GM12878 (cell line): ENCODE data around the gene ZC3H6. TPM values are rescaled to one million over a fixed set of nuclear protein-coding genes. Genes with fewer than 3 reads are reported as not detected.

ENCODE experiments used
- ATF2 ChIP-seq: IDR thresholded peaks from 2 replicates; pipeline ENCODE4 v1.6.1; 2012; ENCODE audit warnings: low read length, inconsistent platforms
- BACH1 ChIP-seq: fragments of 450-650 bp; IDR thresholded peaks from 2 replicates; pipeline ENCODE4 v1.6.1; 2017; ENCODE audit warnings: mild to moderate bottlenecking, borderline replicate concordance
- BCL11A ChIP-seq: IDR thresholded peaks from 2 replicates; pipeline ENCODE4 v1.6.1; 2011; ENCODE audit warnings: low read depth, low read length
- BMI1 ChIP-seq: fragments of 450-650 bp; IDR thresholded peaks from 2 replicates; pipeline ENCODE4 v1.6.1; 2016; ENCODE audit warnings: mild to moderate bottlenecking, moderate library complexity, borderline replicate concordance
- BRCA1 ChIP-seq: IDR thresholded peaks from 2 replicates; pipeline ENCODE4 v1.6.1; 2011; ENCODE audit warnings: low read depth, low read length, improper control_type of control experiment
- CHD1 ChIP-seq: IDR thresholded peaks from 2 replicates; pipeline ENCODE4 v1.6.1; 2012; ENCODE audit warnings: low read depth, low read length, improper control_type of control experiment
- CREM ChIP-seq: IDR thresholded peaks from 2 replicates; pipeline ENCODE4 v1.6.1; 2014; ENCODE audit warnings: antibody characterized with exemption, low read depth
- FOXM1 ChIP-seq: IDR thresholded peaks from 2 replicates; pipeline ENCODE4 v1.6.1; 2012; ENCODE audit warnings: low read depth, mild to moderate bottlenecking, inconsistent platforms, low read length, moderate library complexity
- KDM1A ChIP-seq: fragments of 200-600 bp; sonication (generic); IDR thresholded peaks from 2 replicates; pipeline ENCODE4 v1.6.1; 2016; ENCODE audit warnings: borderline replicate concordance
- MEF2B ChIP-seq: fragments of 450-650 bp; IDR thresholded peaks from 2 replicates; pipeline ENCODE4 v1.6.1; 2018; ENCODE audit warnings: mild to moderate bottlenecking, moderate library complexity; ENCODE audit not compliant: partially characterized antibody, poor library complexity, severe bottlenecking
- MTA3 ChIP-seq: IDR thresholded peaks from 2 replicates; pipeline ENCODE4 v1.6.1; 2012; ENCODE audit warnings: low read length, inconsistent platforms, borderline replicate concordance
- MYB ChIP-seq: fragments of 150-350 bp; IDR thresholded peaks from 2 replicates; pipeline ENCODE4 v1.6.1; 2014; ENCODE audit warnings: mild to moderate bottlenecking, low read depth, low read length, borderline replicate concordance
- NR2C1 ChIP-seq: fragments of 450-650 bp; IDR thresholded peaks from 2 replicates; pipeline ENCODE4 v1.6.1; 2017; ENCODE audit warnings: antibody characterized with exemption, mild to moderate bottlenecking, moderate library complexity
- NRF1 ChIP-seq: conservative IDR thresholded peaks from 2 replicates; pipeline ENCODE4 v1.6.1; 2011; ENCODE audit warnings: mild to moderate bottlenecking, low read depth, low read length, improper control_type of control experiment
- PML ChIP-seq: IDR thresholded peaks from 2 replicates; pipeline ENCODE4 v1.6.1; 2012; ENCODE audit warnings: low read length, inconsistent platforms
- POLR2A ChIP-seq: IDR thresholded peaks from 2 replicates; pipeline ENCODE4 v1.6.1; 2011; ENCODE audit warnings: low read depth, mild to moderate bottlenecking, low read length
- RB1 ChIP-seq: fragments of 450-650 bp; formaldehyde crosslinking; IDR thresholded peaks from 2 replicates; pipeline ENCODE4 v1.6.1; 2017; ENCODE audit warnings: mild to moderate bottlenecking, borderline replicate concordance
- RCOR1 ChIP-seq: conservative IDR thresholded peaks from 2 replicates; pipeline ENCODE4 v1.6.1; 2012; ENCODE audit warnings: low read depth, low read length, improper control_type of control experiment
- SMARCA5 ChIP-seq: fragments of 450-650 bp; IDR thresholded peaks from 2 replicates; pipeline ENCODE4 v1.6.1; 2017; ENCODE audit warnings: mild to moderate bottlenecking
- SUZ12 ChIP-seq: fragments of 200-600 bp; sonication (generic); IDR thresholded peaks from one replicate; pipeline ENCODE4 v1.6.1; 2018; ENCODE audit warnings: antibody characterized with exemption, mild to moderate bottlenecking; ENCODE audit not compliant: unreplicated experiment
- TARDBP ChIP-seq: IDR thresholded peaks from 2 replicates; pipeline ENCODE4 v1.6.1; 2016; ENCODE audit warnings: borderline replicate concordance
- USF1 ChIP-seq: IDR thresholded peaks from 2 replicates; pipeline ENCODE4 v1.6.1; 2011; ENCODE audit warnings: borderline replicate concordance, low read depth, mild to moderate bottlenecking, moderate library complexity, mixed read lengths, low read length; ENCODE audit not compliant: insufficient read depth; ENCODE audit errors: extremely low read length
- ZNF274 ChIP-seq: IDR thresholded peaks from one replicate; pipeline ENCODE4 v1.8.0; 2011; ENCODE audit not compliant: insufficient read length, insufficient read depth
- ZZZ3 ChIP-seq: IDR thresholded peaks from 2 replicates; pipeline ENCODE4 v1.6.1; 2011; ENCODE audit warnings: low read depth; ENCODE audit not compliant: control insufficient read depth, insufficient read length
- polyA plus RNA-seq, 11 experiments: library from polyadenylated mRNA; depleted of rRNA in 4 of 11; unstranded in 6 of 11; stranded (reverse) in 5 of 11; fragments of >200 nt; fragmentation: Nextera tagmentation in 4 of 11; fragmentation: Illumina TruSeq in 1 of 11; extraction: Ambion mirVana in 4 of 11; extraction: Trizol in 1 of 11; gene quantifications; 1 replicate in 1 of 11; 2 replicates in 10 of 11; pipeline versions ENCODE4 v1.2.1 to v1.2.3, GENCODE V29; 2011 to 2016; ENCODE audit warnings: inconsistent platforms in 2 of 11, missing spikeins in 2 of 11, low read depth in 1 of 11
- total RNA-seq, 4 experiments: library from RNA; depleted of rRNA in 3 of 4; stranded (reverse); fragments of >200 nt in 3 of 4; fragmentation: Illumina TruSeq in 1 of 4; extraction: Trizol in 1 of 4; gene quantifications; 2 replicates each; pipeline versions ENCODE4 v1.2.1 to v1.2.3, GENCODE V29; 2013 to 2021
- TF ChIP-seq, protein P1 (sequence below): IDR thresholded peaks from 2 replicates; pipeline ENCODE4 v1.6.1; 2012; ENCODE audit warnings: mild to moderate bottlenecking, low read depth, low read length
- TF ChIP-seq, protein P2 (sequence below): IDR thresholded peaks from 2 replicates; pipeline ENCODE4 v1.6.1; 2011; ENCODE audit warnings: low read depth, low read length, improper control_type of control experiment, borderline replicate concordance

The ZC3H6 gene
- total and polyA plus RNA-seq, 10 of the 15 experiments (the other 5 are each of a cell fraction or from before 2014, with no cell fraction given) = 0.53 to 4.7 (median 1.9) TPM

GRCh38 chr2:112254466-112255240 lies 20.7 kb upstream of the ZC3H6 start, which contains the start of gene ZC3H8 (continued):
- peak; percentile 62; the same call in 1 of the 2 replicates for TF ChIP-seq BACH1
- TF ChIP-seq SMARCA5 = no peak
- peak; percentile 94 for TF ChIP-seq POLR2A
- no peak for TF ChIP-seq ZNF274
- TF ChIP-seq TARDBP = peak; percentile 36; the same call in 1 of the 2 replicates
- TF ChIP-seq KDM1A = no peak
- TF ChIP-seq CREM = peak; percentile 57
- TF ChIP-seq PML = peak; percentile 93
- no peak for TF ChIP-seq MYB
- no peak for TF ChIP-seq CHD1
- no peak for TF ChIP-seq ATF2
- TF ChIP-seq RB1 = no peak
- no peak for TF ChIP-seq MTA3
- peak; percentile 65 for TF ChIP-seq MEF2B
- TF ChIP-seq NR2C1 = no peak; the same call in 1 of the 2 replicates
- no peak for TF ChIP-seq FOXM1
- TF ChIP-seq BRCA1 = no peak
- TF ChIP-seq, protein P1, sequence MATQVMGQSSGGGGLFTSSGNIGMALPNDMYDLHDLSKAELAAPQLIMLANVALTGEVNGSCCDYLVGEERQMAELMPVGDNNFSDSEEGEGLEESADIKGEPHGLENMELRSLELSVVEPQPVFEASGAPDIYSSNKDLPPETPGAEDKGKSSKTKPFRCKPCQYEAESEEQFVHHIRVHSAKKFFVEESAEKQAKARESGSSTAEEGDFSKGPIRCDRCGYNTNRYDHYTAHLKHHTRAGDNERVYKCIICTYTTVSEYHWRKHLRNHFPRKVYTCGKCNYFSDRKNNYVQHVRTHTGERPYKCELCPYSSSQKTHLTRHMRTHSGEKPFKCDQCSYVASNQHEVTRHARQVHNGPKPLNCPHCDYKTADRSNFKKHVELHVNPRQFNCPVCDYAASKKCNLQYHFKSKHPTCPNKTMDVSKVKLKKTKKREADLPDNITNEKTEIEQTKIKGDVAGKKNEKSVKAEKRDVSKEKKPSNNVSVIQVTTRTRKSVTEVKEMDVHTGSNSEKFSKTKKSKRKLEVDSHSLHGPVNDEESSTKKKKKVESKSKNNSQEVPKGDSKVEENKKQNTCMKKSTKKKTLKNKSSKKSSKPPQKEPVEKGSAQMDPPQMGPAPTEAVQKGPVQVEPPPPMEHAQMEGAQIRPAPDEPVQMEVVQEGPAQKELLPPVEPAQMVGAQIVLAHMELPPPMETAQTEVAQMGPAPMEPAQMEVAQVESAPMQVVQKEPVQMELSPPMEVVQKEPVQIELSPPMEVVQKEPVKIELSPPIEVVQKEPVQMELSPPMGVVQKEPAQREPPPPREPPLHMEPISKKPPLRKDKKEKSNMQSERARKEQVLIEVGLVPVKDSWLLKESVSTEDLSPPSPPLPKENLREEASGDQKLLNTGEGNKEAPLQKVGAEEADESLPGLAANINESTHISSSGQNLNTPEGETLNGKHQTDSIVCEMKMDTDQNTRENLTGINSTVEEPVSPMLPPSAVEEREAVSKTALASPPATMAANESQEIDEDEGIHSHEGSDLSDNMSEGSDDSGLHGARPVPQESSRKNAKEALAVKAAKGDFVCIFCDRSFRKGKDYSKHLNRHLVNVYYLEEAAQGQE = no peak
- no peak for TF ChIP-seq RCOR1
- peak; percentile 72 for TF ChIP-seq USF1
- TF ChIP-seq, protein P2, sequence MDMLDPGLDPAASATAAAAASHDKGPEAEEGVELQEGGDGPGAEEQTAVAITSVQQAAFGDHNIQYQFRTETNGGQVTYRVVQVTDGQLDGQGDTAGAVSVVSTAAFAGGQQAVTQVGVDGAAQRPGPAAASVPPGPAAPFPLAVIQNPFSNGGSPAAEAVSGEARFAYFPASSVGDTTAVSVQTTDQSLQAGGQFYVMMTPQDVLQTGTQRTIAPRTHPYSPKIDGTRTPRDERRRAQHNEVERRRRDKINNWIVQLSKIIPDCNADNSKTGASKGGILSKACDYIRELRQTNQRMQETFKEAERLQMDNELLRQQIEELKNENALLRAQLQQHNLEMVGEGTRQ = no peak; the same call in 1 of the 2 replicates
- peak; percentile 97 for TF ChIP-seq NRF1
- no peak for TF ChIP-seq ZZZ3
- no peak for TF ChIP-seq BCL11A
- no peak for TF ChIP-seq BMI1
- no peak for TF ChIP-seq SUZ12
